ENCODE results near the gene CRKL.
"Not testable (repeated sequence)": the region's sequence is repeated elsewhere in the genome, so short reads cannot be mapped to it uniquely, and the experiment has no call there.

Gene CRKL

DNA sequence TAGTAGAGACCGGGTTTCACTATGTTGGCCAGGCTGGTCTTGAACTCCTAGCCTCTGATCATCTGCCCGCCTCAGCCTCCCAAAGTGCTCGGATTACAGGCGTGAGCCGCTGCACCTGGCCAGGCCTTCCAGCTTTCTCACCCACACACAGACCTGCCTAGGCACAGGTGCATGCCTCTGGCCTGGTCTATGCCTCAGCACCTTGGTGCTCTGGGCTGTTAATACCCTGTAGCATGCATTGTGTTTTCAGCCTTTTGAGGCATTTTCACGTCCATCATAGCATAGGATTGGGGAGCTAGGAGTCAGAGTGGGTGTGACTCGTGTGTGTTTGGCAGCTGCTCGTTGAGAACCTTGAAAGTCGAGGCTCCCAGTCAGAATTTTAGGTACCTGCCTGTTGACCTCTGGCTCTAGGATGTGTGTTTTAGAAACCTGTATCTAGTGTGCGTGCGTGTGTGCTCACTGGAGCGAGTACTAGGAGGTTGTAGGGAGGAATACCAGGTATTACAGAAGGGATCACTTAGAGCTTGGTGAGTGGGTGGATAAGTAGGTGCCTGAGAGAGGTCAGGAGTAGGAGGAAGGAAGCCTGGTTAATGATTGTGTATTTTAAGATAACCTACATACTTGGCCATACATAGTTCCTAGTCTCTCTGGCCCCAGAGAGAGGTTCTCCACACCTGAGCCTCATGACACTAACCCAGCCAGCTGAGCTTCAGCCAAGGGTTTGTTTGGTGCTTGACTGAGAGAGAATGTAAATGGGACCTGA lies 20.0 kb downstream of the CRKL start:
- DNase-seq = no peak

DNA sequence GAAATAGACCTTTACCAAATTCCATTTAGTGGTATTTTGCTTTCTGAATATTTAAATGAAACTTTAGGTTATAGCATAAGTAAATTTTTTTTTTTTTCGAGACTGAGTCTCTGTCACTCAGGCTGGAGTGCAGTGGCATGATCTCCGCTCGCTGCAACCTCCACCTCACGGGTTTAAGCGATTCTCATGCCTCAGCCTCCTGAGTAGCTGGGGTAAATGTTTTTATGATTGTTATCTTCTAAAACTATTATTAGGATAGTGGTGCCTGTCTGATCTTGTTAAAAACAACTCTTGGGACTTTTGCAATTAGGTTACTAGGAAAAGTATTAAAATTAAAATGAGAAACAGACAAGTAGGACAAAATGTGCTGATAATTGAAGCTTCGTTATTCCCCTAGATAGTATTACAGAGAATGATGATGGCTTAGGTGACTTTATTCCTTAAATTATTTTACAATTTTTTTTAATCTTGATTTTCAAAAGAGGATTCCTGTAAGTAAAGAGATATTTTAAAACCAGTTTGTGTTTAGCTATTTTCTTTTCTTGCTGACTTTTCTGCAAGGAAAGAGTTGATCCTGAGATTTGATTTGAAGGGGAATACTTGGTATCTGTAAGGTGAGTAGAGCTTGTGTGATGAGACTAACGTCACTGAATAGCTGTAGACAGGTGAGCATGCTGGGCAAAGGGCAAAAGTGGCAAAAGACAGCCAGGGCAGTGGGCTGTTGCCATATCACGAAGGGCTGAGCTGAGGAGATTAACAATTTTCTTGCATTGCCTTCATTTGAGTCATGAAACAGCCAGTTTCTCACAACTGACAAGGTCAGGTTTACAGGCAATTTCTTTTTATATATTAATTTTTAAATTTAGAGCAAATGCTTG lies 20.8 kb downstream of the CRKL start:
- DNase-seq = no peak

DNA sequence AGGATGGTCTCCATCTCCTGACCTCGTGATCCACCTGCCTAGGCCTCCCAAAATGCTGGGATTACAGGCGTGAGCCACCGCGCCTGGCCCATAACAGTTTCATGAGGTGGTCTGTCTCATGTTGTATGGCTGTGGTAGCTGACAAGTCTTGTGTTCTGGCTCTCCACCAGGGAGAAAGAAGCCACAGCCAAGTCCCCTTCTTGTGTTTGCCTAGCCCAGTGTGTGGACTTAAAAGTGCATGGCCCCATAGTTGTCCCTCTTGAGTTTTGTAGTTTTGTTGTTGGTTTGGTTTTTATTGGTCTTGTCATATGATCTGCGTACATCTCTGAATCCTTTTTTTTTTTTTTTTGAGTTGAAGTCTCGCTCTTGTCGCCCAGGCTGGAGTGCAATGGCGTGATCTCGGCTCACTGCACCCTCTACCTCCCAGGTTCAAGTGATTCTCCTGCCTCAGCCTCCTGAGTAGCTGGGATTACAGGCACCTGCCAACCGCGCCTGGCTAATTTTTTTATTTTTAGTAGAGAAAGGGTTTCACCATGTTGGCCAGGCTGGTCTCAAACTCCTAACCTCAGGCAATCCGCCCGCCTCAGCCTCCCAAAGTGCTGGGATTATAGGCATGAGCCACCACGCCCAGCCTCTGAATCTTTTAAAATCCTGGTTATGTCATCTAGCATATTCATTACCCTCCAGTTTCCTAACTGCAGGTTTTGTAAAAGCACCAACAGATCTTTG lies 22.4 kb downstream of the CRKL start:
- DNase-seq = not testable (repeated sequence)

DNA sequence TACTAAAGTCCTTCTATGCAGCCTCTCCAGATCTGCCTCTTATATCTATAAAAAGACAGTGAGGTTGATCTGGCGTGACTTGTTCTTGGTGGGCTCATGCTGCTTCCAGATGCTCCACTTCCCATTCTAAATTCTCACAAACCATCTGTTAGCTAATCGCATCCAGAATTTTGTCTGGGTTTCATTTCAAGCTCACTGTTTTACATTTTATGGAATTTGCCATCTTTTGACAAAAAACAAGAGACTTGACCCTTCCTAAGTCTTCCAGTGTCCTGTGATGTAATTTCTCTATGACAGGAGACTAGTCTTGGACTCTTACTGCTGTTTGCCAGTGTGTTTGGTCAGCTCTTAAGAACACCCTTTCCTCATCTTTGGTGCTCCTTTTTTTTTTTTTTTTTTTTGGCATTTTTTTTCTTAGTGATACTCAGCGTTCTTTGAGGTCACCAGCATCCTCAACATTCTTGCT lies 23.0 kb downstream of the CRKL start:
- DNase-seq = peak; percentile 33

DNA sequence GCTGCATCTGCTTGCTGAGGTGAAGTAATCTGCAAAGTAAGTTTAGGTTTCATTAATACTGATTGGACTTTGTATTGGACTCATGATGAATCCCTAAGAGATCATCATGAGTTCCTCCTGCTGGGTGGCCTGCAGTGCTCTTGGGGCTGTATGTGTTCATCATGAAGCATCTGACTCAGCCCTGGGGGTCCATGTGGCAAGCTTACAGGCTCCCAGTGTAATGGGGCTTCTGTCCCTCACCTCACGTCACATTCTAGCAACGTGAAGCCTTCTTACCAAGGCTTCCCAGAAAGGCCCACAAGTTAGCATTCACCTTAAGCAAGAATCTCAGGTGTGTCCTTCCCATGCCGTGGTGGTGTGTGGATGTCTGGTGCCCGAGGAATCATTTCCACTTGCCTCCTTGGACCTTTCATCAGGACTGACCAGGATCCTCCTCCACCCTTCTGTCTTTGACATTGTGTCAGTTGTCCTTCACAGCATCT lies 23.7 kb downstream of the CRKL start:
- DNase-seq = no peak

DNA sequence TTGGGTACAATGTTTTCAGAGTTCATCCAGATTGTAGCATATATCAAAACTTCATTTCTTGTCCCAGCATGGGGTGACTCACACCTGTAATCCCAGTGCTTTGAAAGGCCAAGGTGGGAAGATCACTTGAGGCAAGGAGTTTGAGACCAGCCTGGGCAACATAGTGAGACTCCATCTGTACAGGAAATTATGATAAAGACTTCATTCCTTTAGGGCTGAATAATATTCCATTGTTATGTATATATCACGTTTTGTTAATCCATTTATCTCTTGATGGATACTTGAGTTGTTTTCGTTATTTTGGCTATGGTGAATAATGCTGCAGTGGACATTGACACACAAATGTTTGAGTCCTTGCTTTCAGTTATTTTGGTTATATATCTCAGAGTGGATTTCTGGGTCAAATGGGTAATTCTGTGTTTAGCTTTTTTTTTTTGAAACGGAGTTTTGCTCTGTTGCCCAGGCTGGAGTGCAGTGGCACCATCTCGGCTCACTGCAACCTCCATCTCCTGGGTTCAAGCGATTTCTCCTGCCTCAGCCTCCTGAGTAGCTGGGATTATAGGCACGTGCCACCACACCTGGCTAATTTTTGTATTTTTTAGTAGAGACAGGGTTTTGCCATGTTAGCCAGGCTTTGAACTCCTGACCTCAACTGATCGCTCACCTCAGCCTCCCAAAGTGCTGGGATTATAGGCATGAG lies 25.1 kb downstream of the CRKL start:
- not testable (repeated sequence) for DNase-seq

DNA sequence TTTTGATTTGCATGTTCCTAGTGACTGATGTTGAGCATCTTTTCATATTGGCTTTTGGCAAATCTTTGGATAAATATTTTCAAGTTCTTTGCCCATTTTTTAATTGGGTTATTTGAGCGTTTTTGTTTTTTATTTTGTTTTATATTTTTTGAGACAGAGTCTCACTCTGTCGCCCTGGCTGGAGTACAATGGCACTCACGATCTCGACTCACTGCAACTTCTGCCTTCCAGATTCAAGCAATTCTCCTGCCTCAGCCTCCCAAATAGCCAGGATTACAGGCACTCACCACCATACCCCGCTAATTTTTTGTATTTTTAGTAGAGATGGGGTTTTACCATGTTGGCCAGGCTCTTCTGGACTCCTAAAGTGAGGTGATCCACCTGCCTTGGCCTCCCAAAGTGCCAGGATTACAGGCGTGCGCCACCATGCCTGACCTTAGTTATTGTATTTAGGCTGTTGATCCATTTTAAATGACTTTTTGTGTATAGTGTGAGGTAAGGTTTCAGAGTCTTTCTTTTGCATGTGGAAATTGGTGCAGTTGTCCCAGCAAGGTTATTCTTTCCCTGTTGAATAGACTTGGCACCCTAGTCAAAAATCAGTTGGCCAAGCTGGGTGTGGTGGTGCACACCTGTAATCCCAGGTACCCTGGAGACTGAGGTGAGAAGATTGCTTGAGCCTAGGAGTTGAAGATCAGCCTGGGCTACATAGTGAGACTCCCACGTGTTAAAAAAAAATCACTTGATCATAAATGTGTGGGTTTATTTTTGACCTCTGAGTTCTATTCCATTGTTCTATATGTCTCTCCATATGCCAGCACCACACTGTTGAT lies 26.1 kb downstream of the CRKL start:
- DNase-seq = no peak

DNA sequence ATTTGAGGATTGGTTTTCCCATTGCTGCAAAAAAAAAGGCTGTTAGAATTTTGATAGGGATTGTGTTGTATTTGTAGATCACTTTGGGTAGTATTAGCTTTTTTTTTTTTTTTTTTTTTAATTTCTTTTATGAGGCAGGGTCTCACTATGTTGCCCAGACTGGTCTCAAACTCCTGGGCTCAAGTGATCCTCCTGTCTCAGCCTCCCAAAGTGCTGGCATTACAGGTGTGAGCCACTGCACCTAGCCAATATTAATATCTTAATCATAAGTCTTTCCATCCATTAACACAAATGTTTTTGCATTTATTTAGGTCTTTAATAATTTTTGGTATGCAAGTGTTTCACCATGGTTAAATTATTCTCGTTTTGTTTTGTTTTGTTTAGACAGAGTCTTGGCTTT lies 26.8 kb downstream of the CRKL start:
- DNase-seq = no peak

DNA sequence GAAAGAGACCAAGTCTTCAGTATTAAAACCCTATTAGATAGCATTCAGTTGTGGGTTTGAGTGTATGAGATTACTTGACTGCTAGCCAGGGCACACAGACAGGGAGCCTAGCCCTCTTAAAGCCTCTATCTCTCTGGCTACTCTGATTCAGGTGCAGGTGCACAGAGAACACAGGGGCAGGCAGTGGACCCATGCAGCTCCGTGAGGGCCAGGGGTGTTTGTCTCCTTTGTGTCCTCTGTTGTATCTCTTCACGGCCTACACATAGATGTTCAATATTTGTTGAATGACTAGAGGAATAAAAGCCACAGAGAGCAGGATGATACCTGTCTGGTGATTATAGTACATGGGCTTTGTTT lies 28.3 kb downstream of the CRKL start:
- no peak for DNase-seq

DNA sequence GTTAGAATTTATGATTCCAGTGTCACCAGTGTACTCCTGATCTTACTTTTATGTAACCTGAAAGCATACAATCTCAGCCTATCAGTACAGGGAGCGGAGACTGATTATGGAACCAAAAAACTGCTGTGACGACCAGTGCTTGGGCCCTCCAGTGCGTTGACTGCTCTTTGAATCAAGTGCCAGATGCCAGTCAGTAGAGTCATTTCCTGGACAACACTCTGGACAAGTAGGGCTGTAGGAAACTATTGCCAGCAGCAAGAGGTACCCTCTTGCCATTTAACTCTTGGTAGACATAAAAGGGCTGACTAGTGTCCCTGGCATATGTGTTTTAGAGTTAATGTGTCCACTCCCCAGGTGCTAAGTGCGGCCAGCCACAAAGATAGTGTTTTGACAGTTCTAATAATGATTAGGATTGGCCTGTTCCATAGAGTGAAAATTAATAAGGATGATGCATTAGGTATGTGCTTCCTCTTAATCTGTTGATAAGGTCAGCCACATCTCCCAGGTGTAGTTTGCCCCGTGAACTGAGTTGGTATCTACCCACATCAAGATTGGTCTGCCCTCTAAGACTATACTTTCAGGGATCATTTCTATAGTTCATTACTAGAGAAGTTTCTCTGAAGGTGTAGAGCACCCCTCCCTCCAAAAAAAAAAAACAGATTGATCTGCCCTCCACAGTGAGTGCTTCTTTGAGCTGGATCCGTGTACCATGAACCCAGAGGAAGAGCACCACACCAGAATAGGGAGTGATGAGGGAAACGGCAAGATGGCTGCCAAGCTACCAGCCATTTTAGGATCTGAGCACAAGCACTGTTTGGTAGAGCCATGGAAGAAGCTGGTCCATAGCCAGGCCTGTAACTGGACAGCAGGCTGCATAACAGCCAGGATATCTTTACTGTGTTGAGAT lies 29.1 kb downstream of the CRKL start:
- no peak for DNase-seq

DNA sequence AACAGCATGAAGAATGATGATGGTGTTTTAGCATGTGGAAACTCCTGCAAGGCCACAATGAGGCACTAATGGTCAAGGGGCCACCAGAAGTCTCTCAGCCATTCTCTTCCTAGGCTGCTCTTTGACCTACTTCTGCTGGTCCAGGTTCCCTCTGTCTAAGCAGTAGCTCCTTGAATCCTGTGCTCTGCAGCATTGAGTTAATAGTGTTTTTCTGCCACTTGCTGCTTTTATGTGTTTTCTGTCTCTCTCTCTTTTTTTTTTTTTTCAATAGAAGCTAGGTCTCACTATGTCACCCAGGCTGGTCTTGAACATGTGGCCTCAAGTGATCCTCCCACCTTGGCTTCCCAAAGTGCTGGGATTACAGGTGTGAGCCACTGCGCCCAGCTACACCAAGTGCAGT lies 29.8 kb downstream of the CRKL start:
- no peak for DNase-seq

DNA sequence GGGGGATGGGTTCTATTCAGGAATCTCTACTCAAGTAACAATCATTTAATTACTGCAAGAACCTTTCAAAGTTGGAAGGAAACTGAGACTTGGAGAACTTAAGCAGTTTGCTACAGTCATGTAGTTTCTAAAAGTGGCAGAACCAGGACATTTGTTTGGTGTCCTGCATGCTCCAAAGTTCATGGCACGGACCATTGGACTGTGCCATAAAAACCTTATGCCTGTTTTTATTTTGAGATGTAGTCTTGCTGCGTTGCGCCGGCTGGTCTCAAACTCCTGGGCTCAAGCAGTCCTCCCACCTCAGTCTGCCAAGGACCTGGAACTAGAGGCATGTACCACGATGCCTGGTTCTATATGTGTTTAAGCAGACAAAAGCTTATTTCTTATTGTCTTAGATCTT lies 31.2 kb downstream of the CRKL start:
- no peak for DNase-seq

DNA sequence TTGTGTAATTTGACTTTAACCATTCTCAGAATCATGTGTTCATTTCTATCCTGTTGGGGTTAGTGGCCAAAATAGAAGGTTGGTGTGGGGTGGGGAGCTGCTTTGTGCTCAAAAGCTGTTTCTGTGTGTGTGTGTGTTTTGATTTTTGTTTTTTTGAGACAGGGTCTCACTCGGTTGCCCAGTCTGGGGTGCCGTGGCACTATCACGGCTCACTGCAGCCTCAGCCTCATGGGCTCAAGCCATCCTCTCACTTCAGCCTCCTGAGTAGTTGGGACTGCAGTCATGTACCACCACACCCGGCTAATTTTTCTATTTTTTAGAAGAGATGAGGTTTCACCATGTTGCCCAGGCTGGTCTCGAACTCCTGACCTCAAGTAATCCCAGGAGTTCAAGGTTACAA lies 31.8 kb downstream of the CRKL start:
- no peak for DNase-seq

DNA sequence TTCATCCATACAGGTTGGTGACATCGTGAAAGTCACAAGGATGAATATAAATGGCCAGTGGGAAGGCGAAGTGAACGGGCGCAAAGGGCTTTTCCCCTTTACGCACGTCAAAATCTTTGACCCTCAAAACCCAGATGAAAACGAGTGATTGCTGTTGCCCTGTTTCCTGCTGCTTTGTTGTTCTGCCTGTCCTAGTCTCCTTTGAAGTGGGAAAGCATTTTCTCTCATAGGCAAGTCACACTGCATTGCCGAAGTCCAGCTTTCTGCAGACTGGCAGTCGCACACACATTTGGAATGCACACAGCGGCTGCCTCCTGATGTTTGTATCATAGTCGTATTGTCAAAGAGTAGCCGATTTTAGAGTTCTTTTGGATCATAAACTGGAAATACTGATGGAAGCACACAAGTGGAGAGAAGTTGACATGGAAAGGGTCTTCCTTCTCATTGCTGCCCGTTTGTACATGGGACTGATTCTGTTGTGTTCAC lies 32.5 kb downstream of the CRKL start:
- DNase-seq = no peak

DNA sequence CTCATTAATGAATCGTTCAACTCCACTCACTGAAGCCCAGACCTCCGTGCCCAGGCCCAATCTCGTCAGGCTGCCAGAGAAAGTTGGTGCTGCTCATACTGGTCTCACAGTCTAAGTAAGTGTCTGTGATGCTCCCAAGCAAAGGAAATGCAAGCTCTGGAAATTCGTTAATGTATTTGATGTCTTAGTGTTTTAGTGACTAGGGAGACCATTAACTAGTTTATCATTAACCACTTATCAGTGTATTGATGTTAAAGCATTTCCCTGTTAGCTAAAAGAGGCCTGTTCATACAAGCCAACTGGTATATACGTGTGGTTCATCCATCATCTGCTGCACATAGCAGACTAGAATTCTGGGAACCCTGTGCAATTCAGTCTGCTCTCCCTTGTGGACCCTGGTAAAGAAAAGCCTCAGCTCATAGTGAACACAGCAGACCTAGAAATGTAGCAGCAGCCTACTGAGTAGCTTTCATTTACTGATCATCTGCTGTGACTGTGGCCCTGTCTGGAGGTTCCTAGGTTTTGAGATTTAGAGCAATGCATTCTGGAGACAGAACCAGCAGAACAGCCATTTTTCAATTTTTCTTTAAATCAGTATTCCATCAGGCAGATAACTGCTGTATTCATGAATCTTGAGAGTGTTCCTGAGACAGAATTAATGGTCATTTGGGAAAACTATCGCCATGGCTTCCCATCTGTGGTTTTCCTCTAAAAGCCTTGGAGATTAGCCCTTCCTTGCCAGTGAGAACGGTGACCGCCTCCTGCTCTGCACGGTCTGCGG lies 34.1 kb downstream of the CRKL start:
- no peak for DNase-seq

DNA sequence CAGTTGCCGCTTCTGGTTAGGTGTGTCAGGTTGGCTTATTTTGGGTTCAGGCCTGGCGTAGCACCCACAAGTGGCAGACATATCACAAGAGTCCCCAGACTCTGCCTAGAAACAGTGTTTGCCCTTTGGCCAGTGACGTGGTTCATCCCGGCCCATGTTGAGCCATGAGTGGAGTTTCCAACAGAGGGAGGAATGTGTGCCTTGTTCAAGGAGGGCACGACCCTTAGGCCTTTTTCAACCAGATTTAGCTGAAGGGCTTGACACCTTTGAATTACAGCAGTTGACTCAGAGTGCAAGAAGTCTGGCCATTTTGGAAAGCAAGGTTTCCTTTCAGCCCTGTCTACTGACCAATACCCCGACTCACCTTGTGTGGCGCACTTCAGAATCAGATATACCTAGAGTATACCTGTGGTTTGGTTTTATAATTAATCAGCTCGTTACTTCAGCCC lies 34.7 kb downstream of the CRKL start:
- no peak for DNase-seq

DNA sequence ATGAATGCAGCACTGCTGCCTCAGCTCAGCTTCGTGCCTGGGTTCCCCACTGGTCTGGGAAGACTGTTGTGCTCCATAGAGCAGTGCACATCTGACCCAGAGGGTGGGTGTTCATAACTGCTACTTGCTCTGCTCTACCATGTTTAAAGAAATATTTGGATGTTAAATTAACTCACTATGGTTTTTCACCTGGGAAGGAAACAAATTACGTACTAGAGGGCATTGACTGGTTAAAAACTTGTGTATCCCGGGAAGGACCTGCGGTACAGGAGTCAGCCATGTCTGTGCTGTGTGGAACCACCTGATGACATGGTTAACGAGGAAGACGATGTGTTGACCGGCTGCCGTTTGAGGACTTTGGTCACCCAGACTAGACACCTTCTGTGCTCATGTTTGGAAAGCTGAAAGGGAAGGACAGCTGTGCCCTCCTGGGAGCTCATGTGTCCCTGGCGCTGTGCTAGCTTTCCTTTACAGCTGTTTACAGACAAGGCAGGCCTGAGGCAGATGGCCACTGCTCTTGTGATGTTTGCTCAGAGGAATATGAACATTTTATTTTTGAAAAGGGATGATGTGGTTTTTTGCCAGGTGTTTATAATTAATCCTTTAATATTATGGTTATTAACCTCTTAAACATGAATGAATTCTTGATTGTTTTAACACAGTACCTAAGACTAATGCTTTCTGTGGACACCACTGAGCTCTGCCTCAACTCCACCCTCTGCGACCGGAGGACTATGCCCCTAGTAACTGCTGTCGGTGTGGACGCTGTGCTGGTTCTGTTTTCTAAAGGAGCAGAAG lies 35.5 kb downstream of the CRKL start:
- no peak for DNase-seq

DNA sequence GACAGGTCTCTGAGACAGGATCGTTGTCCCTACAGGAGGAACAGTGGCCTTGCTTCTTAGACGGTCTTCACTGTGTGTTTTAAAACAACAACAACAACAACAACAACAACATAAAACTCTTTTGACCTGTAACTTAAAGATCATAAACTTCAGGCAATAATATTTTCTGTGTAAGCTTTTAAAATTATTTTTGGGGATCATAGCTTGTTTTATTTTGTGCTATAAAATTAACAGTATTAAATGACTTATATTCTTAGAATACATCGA lies 36.1 kb downstream of the CRKL start:
- no peak for DNase-seq

All from NCI-H1694 (cell line).